ENCODE data around the gene MAGI3.

The MAGI3 gene

GRCh38 chr1:113389953-113390834, at the start of gene MAGI3:
Gene MAGI3 (plus strand): TSS chr1:113390515. CDS start chr1:113391034, 519 bp downstream.
- peak; percentile 88 for DNase-seq

- DNase-seq: no peak
Observed at GRCh38 chr1:113353580-113353979, 36.7 kb upstream of the MAGI3 start.

GRCh38 chr1:113363935-113364334, 26.4 kb upstream of the MAGI3 start:
- no peak for DNase-seq

GRCh38 chr1:113369040-113369439, 21.3 kb upstream of the MAGI3 start:
- no peak for DNase-seq

GRCh38 chr1:113369699-113370098, 20.6 kb upstream of the MAGI3 start:
- DNase-seq: no peak

GRCh38 chr1:113370868-113371267, 19.4 kb upstream of the MAGI3 start:
- no peak for DNase-seq

GRCh38 chr1:113372546-113372945, 17.8 kb upstream of the MAGI3 start:
- DNase-seq: no peak

GRCh38 chr1:113373644-113374043, 16.7 kb upstream of the MAGI3 start:
- DNase-seq: no peak

GRCh38 chr1:113375878-113376277, 14.4 kb upstream of the MAGI3 start:
- no peak for DNase-seq

GRCh38 chr1:113380075-113380474, 10.2 kb upstream of the MAGI3 start:
- no peak for DNase-seq

GRCh38 chr1:113388017-113388620, 2.2 kb upstream of the MAGI3 start:
- DNase-seq: no peak

- no peak for DNase-seq
Observed at GRCh38 chr1:113388621-113389358, 1.5 kb upstream of the MAGI3 start.

- no peak for DNase-seq
Observed at GRCh38 chr1:113389359-113389952, 859 bp upstream of the MAGI3 start.

GRCh38 chr1:113390871-113391648, 745 bp downstream of the MAGI3 start:
- peak; percentile 3 for DNase-seq

GRCh38 chr1:113391649-113392271, 1.4 kb downstream of the MAGI3 start:
- no peak for DNase-seq

GRCh38 chr1:113392541-113393128, 2.3 kb downstream of the MAGI3 start:
- no peak for DNase-seq

- no peak for DNase-seq
Observed at GRCh38 chr1:113394043-113394862, 3.9 kb downstream of the MAGI3 start.

GRCh38 chr1:113394863-113395259, 4.5 kb downstream of the MAGI3 start:
- DNase-seq: no peak

GRCh38 chr1:113396102-113396501, 5.8 kb downstream of the MAGI3 start:
- no peak for DNase-seq

- no peak for DNase-seq
Observed at GRCh38 chr1:113396585-113396984, 6.3 kb downstream of the MAGI3 start.
